ENCODE measurements around the gene BCAS3.

DNA sequence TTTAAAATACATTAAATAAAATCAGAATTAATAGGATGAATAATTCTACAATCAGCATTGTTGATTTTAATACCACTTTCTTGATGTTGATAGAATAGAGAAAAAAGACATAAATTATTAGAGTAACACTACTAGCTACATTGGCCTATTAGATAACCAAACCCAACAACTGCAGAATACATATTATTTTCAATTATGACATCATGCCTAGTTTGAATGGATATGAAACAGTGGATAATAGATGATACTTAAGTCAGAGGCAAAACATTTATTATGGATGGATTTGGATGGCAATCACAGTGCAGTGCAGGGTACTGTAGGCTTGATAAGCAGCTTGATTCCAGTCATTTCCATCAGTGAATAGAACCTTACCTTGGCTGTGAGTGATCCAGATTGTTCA is 293.1 kb downstream of the BCAS3 start:
- TF ChIP-seq EZH2 (IDR thresholded peaks at IDR 0.05; ENCODE audit: insufficient read depth, poor library complexity, severe bottlenecking) (no peak), EZH2phosphoT487 (IDR thresholded peaks at IDR 0.05; ENCODE audit: insufficient read depth, low read depth) (no peak)
